Measurements from ENCODE around the gene SHB.

- TF ChIP-seq CTCF (IDR thresholded peaks at IDR 0.05; ENCODE audit: extremely low read depth in 1 of 2, insufficient read depth in 1 of 2, low read depth in 1 of 2, low read length in 2 of 2) (no peak), POLR2A (IDR thresholded peaks at IDR 0.05; ENCODE audit: low read depth, low read length) (no peak), EZH2 (IDR thresholded peaks at IDR 0.05; ENCODE audit: borderline replicate concordance, low read depth, low read length, severe bottlenecking) (no peak)
These were observed 144.0 kb downstream of the SHB start for GRCh38 chr9:37925006-37925405.

Data from endothelial cell of umbilical vein (primary cell).